Adipocyte (in vitro differentiated cells): ENCODE data around the gene UTP15.

Source experiments
- DNase-seq: peaks from one replicate; pipeline ENCODE4 v3.0.0-alpha.2; 2015; ENCODE audit warnings: low read depth
- H3K27me3 ChIP-seq: replicated peaks from 2 replicates; pipeline ENCODE4 v1.7.0; 2013; ENCODE audit warnings: mild to moderate bottlenecking, low read length, moderate library complexity; ENCODE audit not compliant: control insufficient read depth, insufficient read depth
- H3K36me3 ChIP-seq: 2 replicates; pipeline ENCODE4 v1.7.0; 2013; ENCODE audit warnings: low read length, mild to moderate bottlenecking, moderate library complexity; ENCODE audit not compliant: control insufficient read depth, insufficient read depth, severe bottlenecking
- H3K4me1 ChIP-seq: 2 replicates; pipeline ENCODE4 v1.7.0; 2013; ENCODE audit warnings: mild to moderate bottlenecking, low read length, moderate library complexity; ENCODE audit not compliant: control insufficient read depth, insufficient read depth
- H3K4me3 ChIP-seq: 2 replicates; pipeline ENCODE4 v1.7.0; 2013; ENCODE audit warnings: mild to moderate bottlenecking, low read length, moderate library complexity
- H3K9ac ChIP-seq: 2 replicates; pipeline ENCODE4 v1.7.0; 2013; ENCODE audit warnings: mild to moderate bottlenecking, low read length, moderate library complexity
- H3K9me3 ChIP-seq: 2 replicates; pipeline ENCODE4 v1.7.0; 2013; ENCODE audit warnings: mild to moderate bottlenecking, low read length, moderate library complexity; ENCODE audit not compliant: control insufficient read depth

UTP15 gene

DNA sequence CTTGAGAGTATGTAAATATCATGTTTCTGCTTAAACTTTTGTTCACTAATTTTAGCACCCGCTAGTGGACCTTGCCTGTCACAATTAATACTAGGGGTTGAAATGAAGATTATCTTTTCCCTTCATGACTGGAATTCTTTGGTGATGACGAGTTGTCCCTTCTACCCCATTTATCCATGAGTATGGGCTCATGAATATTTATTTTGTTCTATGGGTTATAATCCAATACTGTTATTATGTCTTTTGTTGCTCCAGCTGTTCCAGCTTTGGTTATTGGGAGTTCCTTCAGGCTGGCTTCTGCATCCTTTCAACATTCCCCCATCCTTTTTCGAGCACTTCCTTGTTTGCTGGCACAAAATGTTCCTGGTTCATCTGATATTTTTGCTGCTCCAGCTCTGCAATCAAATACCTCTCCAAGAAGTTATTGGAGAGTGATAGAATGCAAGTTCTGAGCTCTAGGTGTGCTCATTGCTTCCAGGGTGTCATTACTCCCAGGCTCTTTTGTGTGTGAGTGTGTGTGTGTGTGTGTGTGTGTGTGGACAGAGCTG, 40.7 kb downstream of the UTP15 start:
- Histone ChIP-seq H3K9me3 (peaks cover 13% of the 10 kb centered on the region), H3K4me1 (no peaks in the 10 kb centered on the region), H3K4me3 (no peak overlapping the region), H3K36me3 (no peaks in the 10 kb centered on the region), H3K9ac (no peak overlapping the region), H3K27me3 (no peaks in the 10 kb centered on the region)
- no peak for DNase-seq

DNA sequence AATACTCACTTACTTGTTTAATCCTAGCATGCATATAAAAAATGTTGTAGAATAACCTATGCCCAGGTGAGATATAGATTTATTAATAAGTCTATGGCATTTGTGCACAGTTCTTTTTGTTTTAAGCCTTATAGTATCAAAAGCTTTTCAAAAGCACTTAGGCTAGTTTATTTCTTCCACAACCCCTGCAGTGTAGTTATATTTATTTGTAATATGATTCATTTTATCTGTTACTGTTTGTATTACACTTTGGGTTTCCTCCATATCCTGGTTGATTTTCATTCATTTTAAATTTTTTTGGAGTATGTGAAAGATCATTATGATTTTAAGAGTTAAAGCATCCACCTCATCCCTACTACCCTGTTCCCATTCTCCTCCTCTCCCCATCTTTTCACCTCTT, 41.7 kb downstream of the UTP15 start:
- Histone ChIP-seq H3K36me3 (no peaks in the 10 kb centered on the region), H3K27me3 (no peaks in the 10 kb centered on the region), H3K4me1 (no peaks in the 10 kb centered on the region), H3K9me3 (peaks cover 4% of the 10 kb centered on the region), H3K4me3 (no peak overlapping the region), H3K9ac (no peak overlapping the region)
- DNase-seq: no peak

DNA sequence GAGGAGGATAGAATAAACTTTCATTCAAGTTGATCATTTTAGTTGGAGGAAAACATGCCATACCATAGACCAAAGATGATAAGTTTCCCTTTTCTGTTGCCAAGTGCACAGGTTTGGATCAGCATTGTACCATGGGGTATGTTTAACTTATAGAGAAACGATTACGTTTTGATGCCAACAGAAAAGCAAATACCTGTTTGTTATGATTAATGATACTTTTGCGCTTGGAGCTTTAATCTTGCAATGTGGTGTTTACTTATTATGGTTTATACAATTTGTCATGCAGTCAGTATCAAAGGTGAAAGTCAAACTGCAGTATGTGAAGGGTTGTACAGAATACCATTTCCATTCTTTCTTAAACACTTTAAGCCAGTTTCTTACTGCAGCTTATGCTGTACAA, 47.3 kb downstream of the UTP15 start:
- Histone ChIP-seq H3K36me3 (no peaks in the 10 kb centered on the region), H3K4me1 (no peaks in the 10 kb centered on the region), H3K27me3 (no peaks in the 10 kb centered on the region), H3K9ac (no peak overlapping the region), H3K4me3 (no peak overlapping the region), H3K9me3 (no peaks in the 10 kb centered on the region)
- DNase-seq: no peak

DNA sequence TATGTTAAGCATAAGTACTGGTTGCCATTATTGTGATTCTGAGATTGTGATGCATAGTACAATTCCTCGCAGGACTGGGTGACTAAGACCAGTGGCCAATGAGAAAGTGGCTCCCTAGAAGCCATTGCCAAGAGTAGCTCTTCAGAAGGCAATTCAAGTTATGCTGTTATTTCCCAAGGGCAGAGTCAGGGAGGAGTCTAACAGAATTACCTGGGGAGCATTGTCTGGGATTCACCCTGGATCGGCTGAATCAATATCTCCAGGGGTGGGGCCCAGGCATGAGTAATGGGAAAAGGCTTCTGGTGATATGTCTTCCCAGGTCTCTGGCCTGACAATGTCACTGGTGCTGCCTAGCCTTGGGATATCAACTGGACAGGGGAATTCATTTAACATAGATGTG, 49.5 kb downstream of the UTP15 start:
- no peak for DNase-seq
- Histone ChIP-seq H3K27me3 (no peaks in the 10 kb centered on the region), H3K9ac (no peak overlapping the region), H3K4me1 (no peaks in the 10 kb centered on the region), H3K9me3 (no peaks in the 10 kb centered on the region), H3K4me3 (no peak overlapping the region), H3K36me3 (no peaks in the 10 kb centered on the region)

- no peaks in the 10 kb centered on the region for H3K36me3 ChIP-seq
- no peaks in the 10 kb centered on the region for H3K9me3 ChIP-seq
- no peak overlapping the region for H3K4me3 ChIP-seq
- H3K27me3 ChIP-seq: no peaks in the 10 kb centered on the region
- no peak overlapping the region for H3K9ac ChIP-seq
- no peaks in the 10 kb centered on the region for H3K4me1 ChIP-seq
- DNase-seq: no peak
Observed at GRCh38 chr5:73615947-73616346, 50.4 kb downstream of the UTP15 start.

DNA sequence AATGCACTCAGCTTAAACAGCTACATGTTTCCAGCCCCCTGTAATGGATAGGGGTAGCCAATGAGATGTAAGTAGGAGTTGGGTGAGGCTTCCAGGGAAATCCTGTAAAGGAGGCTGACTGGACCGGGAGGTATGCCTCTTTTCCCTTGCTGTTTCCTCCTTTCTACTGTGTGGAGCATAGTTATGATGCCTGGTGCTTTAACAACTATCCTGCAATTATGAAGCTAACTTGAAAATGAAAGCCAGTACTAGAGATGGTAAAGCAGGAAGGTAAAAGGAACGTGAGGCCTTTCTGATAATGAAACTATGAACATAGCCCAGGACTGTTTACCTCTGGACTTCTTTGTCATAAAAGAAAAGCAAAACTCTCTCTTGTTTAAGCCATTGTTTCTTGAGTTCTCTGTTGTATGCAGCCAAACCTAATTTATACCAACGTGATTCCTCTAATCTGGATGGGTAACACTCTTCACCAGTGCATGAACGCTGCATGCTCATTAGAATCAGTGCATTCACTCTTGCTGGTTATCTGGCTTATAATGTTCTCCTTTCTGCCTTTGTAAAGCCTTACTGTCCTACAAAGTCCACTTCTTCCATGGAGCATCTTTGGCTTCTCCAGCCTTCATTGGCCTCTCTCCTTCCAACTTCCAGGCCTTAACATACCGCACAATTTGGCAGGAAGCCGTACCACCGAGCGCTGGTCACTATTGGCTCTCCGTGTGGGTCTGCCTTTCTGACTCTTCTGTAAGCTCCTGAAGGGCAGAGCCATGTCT, 52.2 kb downstream of the UTP15 start:
- peak; percentile 35 for DNase-seq
- no peak overlapping the region for H3K9ac ChIP-seq
- H3K9me3 ChIP-seq: no peaks in the 10 kb centered on the region
- no peaks in the 10 kb centered on the region for H3K4me1 ChIP-seq
- no peaks in the 10 kb centered on the region for H3K27me3 ChIP-seq
- H3K36me3 ChIP-seq: no peaks in the 10 kb centered on the region
- H3K4me3 ChIP-seq: no peak overlapping the region

DNA sequence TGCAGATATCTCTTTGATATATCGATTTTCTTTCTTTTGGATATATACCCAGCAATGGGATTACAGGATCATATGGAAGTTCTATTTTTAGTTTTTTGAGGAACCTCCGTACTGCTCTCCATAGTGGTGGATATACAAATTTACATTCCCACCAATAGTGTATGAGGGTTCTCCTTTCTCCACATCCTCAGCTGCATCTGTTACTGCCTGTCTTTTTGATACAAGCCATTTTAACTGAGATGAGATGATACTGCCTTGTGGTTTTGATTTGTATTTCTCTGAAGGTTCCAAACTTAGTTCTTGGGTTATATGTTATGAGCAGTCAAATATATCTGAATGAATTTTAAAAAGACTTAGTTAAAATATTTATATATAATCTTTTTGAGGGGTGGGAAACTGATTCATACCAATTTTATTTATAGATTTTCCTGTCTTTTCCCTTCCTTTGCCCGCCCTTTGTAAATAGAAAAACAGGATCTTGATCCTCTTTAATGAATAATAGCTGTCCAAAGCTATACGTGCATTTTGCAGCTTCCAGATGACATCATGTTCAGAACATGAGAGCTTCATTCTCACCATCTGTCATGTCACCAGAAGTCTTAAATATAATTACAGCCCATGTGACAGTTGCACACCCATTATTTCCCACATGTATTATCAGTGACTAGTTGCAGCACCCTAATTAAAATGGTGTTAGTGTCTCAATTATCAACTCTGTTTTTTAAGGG, 54.2 kb downstream of the UTP15 start:
- no peaks in the 10 kb centered on the region for H3K4me1 ChIP-seq
- H3K36me3 ChIP-seq: no peaks in the 10 kb centered on the region
- DNase-seq: no peak
- H3K9ac ChIP-seq: no peak overlapping the region
- H3K4me3 ChIP-seq: no peak overlapping the region
- no peaks in the 10 kb centered on the region for H3K27me3 ChIP-seq
- H3K9me3 ChIP-seq: no peaks in the 10 kb centered on the region

- H3K36me3 ChIP-seq: no peaks in the 10 kb centered on the region
- H3K27me3 ChIP-seq: no peaks in the 10 kb centered on the region
- H3K4me3 ChIP-seq: no peak overlapping the region
- H3K9ac ChIP-seq: no peak overlapping the region
- H3K4me1 ChIP-seq: peaks cover 4% of the 10 kb centered on the region
- no peaks in the 10 kb centered on the region for H3K9me3 ChIP-seq
- no peak for DNase-seq
Observed at GRCh38 chr5:73620334-73620687, 54.8 kb downstream of the UTP15 start.

GRCh38 chr5:73623060-73623459, 57.5 kb downstream of the UTP15 start:
- no peak overlapping the region for H3K9ac ChIP-seq
- no peaks in the 10 kb centered on the region for H3K9me3 ChIP-seq
- no peaks in the 10 kb centered on the region for H3K36me3 ChIP-seq
- peaks cover 4% of the 10 kb centered on the region for H3K27me3 ChIP-seq
- H3K4me1 ChIP-seq: peaks cover 5% of the 10 kb centered on the region
- no peak for DNase-seq
- H3K4me3 ChIP-seq: no peak overlapping the region

- Histone ChIP-seq H3K9me3 (no peaks in the 10 kb centered on the region), H3K9ac (no peak overlapping the region), H3K27me3 (peaks cover 4% of the 10 kb centered on the region), H3K4me1 (peaks cover 5% of the 10 kb centered on the region), H3K36me3 (no peaks in the 10 kb centered on the region), H3K4me3 (no peak overlapping the region)
- no peak for DNase-seq
Observed at GRCh38 chr5:73623901-73624404, 58.4 kb downstream of the UTP15 start.

GRCh38 chr5:73624888-73625287, 59.3 kb downstream of the UTP15 start:
- no peak for DNase-seq
- Histone ChIP-seq H3K9ac (no peak overlapping the region), H3K27me3 (peaks cover 4% of the 10 kb centered on the region), H3K4me3 (no peak overlapping the region), H3K9me3 (no peaks in the 10 kb centered on the region), H3K36me3 (no peaks in the 10 kb centered on the region), H3K4me1 (peaks cover 5% of the 10 kb centered on the region)
